Esophagus squamous epithelium (tissue), 5 donors: ENCODE data around the gene TUBA8. TPM values are rescaled to one million over a fixed set of nuclear protein-coding genes. Genes with fewer than 3 reads are reported as not detected.

Experiments
- DNase-seq: peaks from one replicate; lab custom pipeline; 2025; lab: John Stamatoyannopoulos, UW
- H3K27ac ChIP-seq, 4 donors: fragments of 200-600 bp; sonication (generic); one replicate each; pipeline ENCODE4 v1.5.1; 2016 to 2019; ENCODE audit warnings: mild to moderate bottlenecking in 1 of 4
- H3K27me3 ChIP-seq, 4 donors: fragments of 200-600 bp; sonication (generic); 1 replicate in 3 of 4; 2 replicates in 1 of 4; pipeline versions ENCODE4 v1.5.1 to v1.6.0; 2017 to 2021; ENCODE audit warnings: antibody characterized with exemption in 1 of 4
- H3K36me3 ChIP-seq, 3 donors: fragments of 200-600 bp; sonication (generic); one replicate each; pipeline ENCODE4 v1.5.1; 2016 to 2019
- H3K4me1 ChIP-seq, 3 donors: fragments of 200-600 bp; sonication (generic); one replicate each; pipeline ENCODE4 v1.5.1; 2017 to 2019
- H3K4me3 ChIP-seq, 4 donors: fragments of 200-600 bp; sonication (generic); 1 replicate in 3 of 4; 2 replicates in 1 of 4; pipeline ENCODE4 v1.5.1; 2016 to 2019; ENCODE audit warnings: mild to moderate bottlenecking in 2 of 4, moderate library complexity in 1 of 4
- H3K9me3 ChIP-seq, 3 donors: fragments of 200-600 bp; sonication (generic); one replicate each; pipeline ENCODE4 v1.5.1; 2016 to 2019
- CTCF ChIP-seq, 6 experiments: fragments of 450-650 bp in 4 of 6; fragments of 200-600 bp in 2 of 6; sonication (generic) in 2 of 6; IDR thresholded peaks; one replicate each; pipeline ENCODE4 v1.5.1; 2016 to 2019; ENCODE audit warnings: antibody characterized with exemption in 6 of 6, mild to moderate bottlenecking in 4 of 6, moderate library complexity in 4 of 6
- POLR2A ChIP-seq, 4 donors: fragments of 450-650 bp; IDR thresholded peaks; one replicate each; pipeline ENCODE4 v1.6.1; 2017; ENCODE audit warnings: antibody characterized with exemption in 4 of 4, mild to moderate bottlenecking in 4 of 4, moderate library complexity in 3 of 4
- WGBS, 2 donors: methylation state at CpG; one replicate each; pipeline ENCODE4 v1.1.5; 2018; 5-methylcytosine and 5-hydroxymethylcytosine counted together
- intact Hi-C: fragments of 100-400 bp; cut with DNase I; formaldehyde crosslinking; loops from one replicate; pipeline ENCODE4 v1.15.0; 2022
- total RNA-seq, 4 donors: library from RNA; depleted of rRNA; stranded (reverse); fragments of >200 nt; gene quantifications; one replicate each; pipeline ENCODE4 v1.1.0, GENCODE V29; 2016
- donor health status: DM: yes; HTN: yes; CAD: no.

Gene TUBA8
- total RNA-seq, 4 donors from 2014 or later, result 0.57 to 2.1 TPM; not detected in 2

DNA sequence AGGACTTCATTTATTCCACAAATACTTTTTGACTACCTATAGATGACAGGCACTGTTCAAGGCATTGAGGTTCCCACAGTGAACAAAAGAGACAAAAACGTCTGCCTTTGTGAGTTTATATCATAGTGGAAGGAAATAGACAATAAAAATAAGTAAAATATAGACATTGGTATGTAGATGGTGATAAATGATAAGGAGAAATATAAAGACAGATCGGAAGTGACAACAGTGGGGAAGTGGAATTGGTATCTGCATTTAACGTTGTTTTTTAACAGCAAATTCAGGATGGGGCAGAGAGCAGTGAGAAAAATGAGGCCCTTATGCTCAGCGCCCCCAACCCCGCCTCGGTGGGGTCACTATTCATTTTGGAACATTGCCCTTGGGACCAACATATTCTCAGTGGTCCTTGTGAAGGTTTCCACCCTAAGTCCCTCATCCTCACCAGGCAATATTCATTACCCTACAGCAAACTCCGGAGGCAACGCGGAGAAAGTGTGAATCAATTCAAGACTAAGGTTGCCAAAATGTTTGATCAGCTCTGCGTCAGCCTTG, 33.4 kb upstream of the TUBA8 start:
- no peak for TF ChIP-seq POLR2A (IDR thresholded peaks at IDR 0.05)
- no peak for TF ChIP-seq CTCF (IDR thresholded peaks at IDR 0.05)
- Histone ChIP-seq H3K4me1 (peaks cover 19 to 45% (median 24%) of the 10 kb centered on the region in 3 donors), H3K9me3 (no peaks in the 10 kb centered on the region), H3K27me3 (no peaks in the 10 kb centered on the region), H3K4me3 (peak overlapping the region; percentile 81 to 93 (median 87)), H3K27ac (peak overlapping the region; percentile 84 to 92 (median 87)), H3K36me3 (peaks cover 0 to 28% (median 4%) of the 10 kb centered on the region in 3 donors)
- WGBS, 2 donors, result 1 to 3% methylated on average over 9 to 10 of the region's 10 CpGs
- no peak for DNase-seq
- intact Hi-C loops, result loop anchor here (5.0 to 10.0 kb wide), 3 partner anchors 75 to 250 kb away; no protein-coding TSS in a partner anchor

GRCh38 chr22:18077639-18078328, 32.8 kb upstream of the TUBA8 start, which contains the start of gene PEX26:
TSS of gene PEX26 (plus strand) at chr22:18077990. CDS start at chr22:18078377, 387 bp downstream.
- peaks cover 19 to 45% (median 24%) of the 10 kb centered on the region in 3 donors for H3K4me1 ChIP-seq
- peak; percentile 89 for DNase-seq
- peak within 1 kb of the TSS; percentile 84 to 92 (median 87) for H3K27ac ChIP-seq
- 0 to 1% methylated on average over 10 to 35 of the region's 50 CpGs for WGBS, 2 donors
- H3K27me3 ChIP-seq, result no peaks in the 10 kb centered on the region
- intact Hi-C loops, result loop anchor here (5.0 to 10.0 kb wide), 3 partner anchors 75 to 250 kb away; no protein-coding TSS in a partner anchor
- H3K36me3 ChIP-seq, result peaks cover 0 to 34% (median 4%) of the 10 kb centered on the region in 3 donors
- TF ChIP-seq POLR2A (IDR thresholded peaks at IDR 0.05), result peak in 3 of 4 donors; percentile 16 to 50 (median 48)
- TF ChIP-seq CTCF (IDR thresholded peaks at IDR 0.05), result peak in 2 of 6 experiments; percentile 4 to 15
- peak within 1 kb of the TSS; percentile 81 to 93 (median 87) for H3K4me3 ChIP-seq
- H3K9me3 ChIP-seq, result no peaks in the 10 kb centered on the region

GRCh38 chr22:18078329-18079041, 32.1 kb upstream of the TUBA8 start:
- peak overlapping the region; percentile 84 to 92 (median 87) for H3K27ac ChIP-seq
- H3K4me1 ChIP-seq, result peaks cover 19 to 45% (median 24%) of the 10 kb centered on the region in 3 donors
- no peaks in the 10 kb centered on the region for H3K27me3 ChIP-seq
- no peaks in the 10 kb centered on the region for H3K9me3 ChIP-seq
- TF ChIP-seq CTCF (IDR thresholded peaks at IDR 0.05) (peak in 1 of 6 experiments; percentile 7), POLR2A (IDR thresholded peaks at IDR 0.05) (no peak)
- 19 to 50% methylated on average over 3 to 4 of the region's 45 CpGs for WGBS, 2 donors
- peaks cover 5 to 41% (median 8%) of the 10 kb centered on the region in 3 donors for H3K36me3 ChIP-seq
- H3K4me3 ChIP-seq, result peak overlapping the region; percentile 81 to 93 (median 87)
- DNase-seq, result no peak
- intact Hi-C loops, result loop anchor here (5.0 to 10.0 kb wide), 3 partner anchors 76 to 251 kb away; no protein-coding TSS in a partner anchor

- Histone ChIP-seq H3K36me3 (peaks cover 6 to 54% (median 11%) of the 10 kb centered on the region in 3 donors), H3K27ac (no peak overlapping the region), H3K4me1 (peaks cover 19 to 45% (median 24%) of the 10 kb centered on the region in 3 donors), H3K27me3 (no peaks in the 10 kb centered on the region), H3K4me3 (no peak overlapping the region), H3K9me3 (no peaks in the 10 kb centered on the region)
- TF ChIP-seq CTCF (IDR thresholded peaks at IDR 0.05) (no peak), POLR2A (IDR thresholded peaks at IDR 0.05) (no peak)
- WGBS, 2 donors, result 56 to 67% methylated on average over 4 of the region's 4 CpGs
- DNase-seq, result no peak
- intact Hi-C loops, result loop anchor here (5.0 to 10.0 kb wide), 3 partner anchors 77 to 252 kb away; no protein-coding TSS in a partner anchor
These were observed 30.8 kb upstream of the TUBA8 start for GRCh38 chr22:18079706-18080233.
